ENCODE measurements around the gene NELFB. TPM values are rescaled to one million over a fixed set of nuclear protein-coding genes. Genes with fewer than 3 reads are reported as not detected.

The NELFB gene
- total and polyA plus RNA-seq, 9 of the 15 experiments (the other 6 are each of a cell fraction or from before 2014, with no cell fraction given), result 0.24 to 84.0 (median 29.7) TPM

DNA sequence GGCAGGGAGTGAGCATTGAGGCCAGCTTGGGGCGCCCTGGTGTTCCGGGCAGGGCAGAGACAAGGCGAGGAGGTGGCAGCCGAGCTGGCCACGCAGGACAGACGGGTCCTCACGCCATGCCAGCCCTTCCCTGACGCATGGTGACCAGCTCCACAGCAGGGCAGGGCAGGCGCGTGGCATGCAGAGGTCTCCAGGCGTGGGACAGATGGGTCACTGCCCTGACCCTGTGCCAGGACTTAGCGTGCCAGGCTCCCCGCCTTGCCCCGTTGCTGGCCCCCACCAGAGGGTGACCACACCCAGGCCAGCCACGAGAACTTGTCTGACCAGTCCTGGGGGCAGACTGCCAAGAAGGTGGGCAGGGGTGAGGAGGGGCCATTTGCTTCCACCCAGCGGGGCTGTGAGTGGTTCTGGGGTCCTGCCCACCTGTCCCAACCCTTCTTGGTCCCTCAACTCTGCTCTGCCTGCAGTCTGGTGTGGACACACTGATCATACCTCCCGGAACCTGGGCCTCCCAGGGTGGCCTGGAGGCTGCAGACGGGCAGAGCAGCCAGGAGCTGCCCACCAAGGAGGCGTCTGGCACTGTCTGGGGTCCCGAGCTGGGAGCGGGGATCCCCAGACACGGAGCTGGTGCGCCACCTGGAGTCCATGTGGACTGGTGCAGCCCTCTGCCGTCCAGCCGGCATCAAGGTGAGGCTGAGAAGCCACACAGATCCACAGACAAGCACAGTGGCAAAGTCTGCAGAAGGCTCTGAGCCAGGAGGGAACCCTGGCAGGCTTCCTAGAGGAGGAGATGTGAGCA, 27.9 kb upstream of the NELFB start, which contains the start of gene RNF224 (continued):
- TF ChIP-seq SMAD4 (CRISPR knock-in tag; conservative IDR thresholded peaks at IDR 0.05), result peak; percentile 68
- TF ChIP-seq, protein P1, sequence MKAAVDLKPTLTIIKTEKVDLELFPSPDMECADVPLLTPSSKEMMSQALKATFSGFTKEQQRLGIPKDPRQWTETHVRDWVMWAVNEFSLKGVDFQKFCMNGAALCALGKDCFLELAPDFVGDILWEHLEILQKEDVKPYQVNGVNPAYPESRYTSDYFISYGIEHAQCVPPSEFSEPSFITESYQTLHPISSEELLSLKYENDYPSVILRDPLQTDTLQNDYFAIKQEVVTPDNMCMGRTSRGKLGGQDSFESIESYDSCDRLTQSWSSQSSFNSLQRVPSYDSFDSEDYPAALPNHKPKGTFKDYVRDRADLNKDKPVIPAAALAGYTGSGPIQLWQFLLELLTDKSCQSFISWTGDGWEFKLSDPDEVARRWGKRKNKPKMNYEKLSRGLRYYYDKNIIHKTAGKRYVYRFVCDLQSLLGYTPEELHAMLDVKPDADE (conservative IDR thresholded peaks at IDR 0.05; ENCODE audit: control insufficient read depth, low read depth, low read length), result no peak
- TF ChIP-seq ZNF239 (CRISPR knock-in tag; IDR thresholded peaks at IDR 0.05), result no peak
- TF ChIP-seq, protein P2, sequence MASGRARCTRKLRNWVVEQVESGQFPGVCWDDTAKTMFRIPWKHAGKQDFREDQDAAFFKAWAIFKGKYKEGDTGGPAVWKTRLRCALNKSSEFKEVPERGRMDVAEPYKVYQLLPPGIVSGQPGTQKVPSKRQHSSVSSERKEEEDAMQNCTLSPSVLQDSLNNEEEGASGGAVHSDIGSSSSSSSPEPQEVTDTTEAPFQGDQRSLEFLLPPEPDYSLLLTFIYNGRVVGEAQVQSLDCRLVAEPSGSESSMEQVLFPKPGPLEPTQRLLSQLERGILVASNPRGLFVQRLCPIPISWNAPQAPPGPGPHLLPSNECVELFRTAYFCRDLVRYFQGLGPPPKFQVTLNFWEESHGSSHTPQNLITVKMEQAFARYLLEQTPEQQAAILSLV (tag; IDR thresholded peaks at IDR 0.05), result no peak
- no peak for TF ChIP-seq RAD51 (IDR thresholded peaks at IDR 0.05; ENCODE audit: borderline replicate concordance, low read depth)
- no peak for TF ChIP-seq ZNF695 (CRISPR knock-in tag; IDR thresholded peaks at IDR 0.05)
- TF ChIP-seq TAL1 (IDR thresholded peaks at IDR 0.05), result no peak
- TF ChIP-seq ELF4 (CRISPR knock-in tag; IDR thresholded peaks at IDR 0.05), result no peak
- TF ChIP-seq ZFPM2 (CRISPR knock-in tag; IDR thresholded peaks at IDR 0.05), result no peak
- TF ChIP-seq ZNF778 (CRISPR knock-in tag; IDR thresholded peaks at IDR 0.05), result no peak
- no peak for TF ChIP-seq ARHGAP35 (IDR thresholded peaks at IDR 0.05; ENCODE audit: partially characterized antibody)
- TF ChIP-seq DPF2 (IDR thresholded peaks at IDR 0.05), result no peak
- no peak for TF ChIP-seq NFIX (CRISPR knock-in tag; IDR thresholded peaks at IDR 0.05; ENCODE audit: low read depth)
- TF ChIP-seq PHTF2 (CRISPR knock-in tag; IDR thresholded peaks at IDR 0.05), result no peak
- no peak for TF ChIP-seq ZNF121 (CRISPR knock-in tag; conservative IDR thresholded peaks at IDR 0.05)
- TF ChIP-seq, protein P3, sequence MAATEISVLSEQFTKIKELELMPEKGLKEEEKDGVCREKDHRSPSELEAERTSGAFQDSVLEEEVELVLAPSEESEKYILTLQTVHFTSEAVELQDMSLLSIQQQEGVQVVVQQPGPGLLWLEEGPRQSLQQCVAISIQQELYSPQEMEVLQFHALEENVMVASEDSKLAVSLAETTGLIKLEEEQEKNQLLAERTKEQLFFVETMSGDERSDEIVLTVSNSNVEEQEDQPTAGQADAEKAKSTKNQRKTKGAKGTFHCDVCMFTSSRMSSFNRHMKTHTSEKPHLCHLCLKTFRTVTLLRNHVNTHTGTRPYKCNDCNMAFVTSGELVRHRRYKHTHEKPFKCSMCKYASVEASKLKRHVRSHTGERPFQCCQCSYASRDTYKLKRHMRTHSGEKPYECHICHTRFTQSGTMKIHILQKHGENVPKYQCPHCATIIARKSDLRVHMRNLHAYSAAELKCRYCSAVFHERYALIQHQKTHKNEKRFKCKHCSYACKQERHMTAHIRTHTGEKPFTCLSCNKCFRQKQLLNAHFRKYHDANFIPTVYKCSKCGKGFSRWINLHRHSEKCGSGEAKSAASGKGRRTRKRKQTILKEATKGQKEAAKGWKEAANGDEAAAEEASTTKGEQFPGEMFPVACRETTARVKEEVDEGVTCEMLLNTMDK (IDR thresholded peaks at IDR 0.05; ENCODE audit: borderline replicate concordance, insufficient read depth, low read depth, low read length, poor library complexity, severe bottlenecking), result no peak
- TF ChIP-seq, protein P4, sequence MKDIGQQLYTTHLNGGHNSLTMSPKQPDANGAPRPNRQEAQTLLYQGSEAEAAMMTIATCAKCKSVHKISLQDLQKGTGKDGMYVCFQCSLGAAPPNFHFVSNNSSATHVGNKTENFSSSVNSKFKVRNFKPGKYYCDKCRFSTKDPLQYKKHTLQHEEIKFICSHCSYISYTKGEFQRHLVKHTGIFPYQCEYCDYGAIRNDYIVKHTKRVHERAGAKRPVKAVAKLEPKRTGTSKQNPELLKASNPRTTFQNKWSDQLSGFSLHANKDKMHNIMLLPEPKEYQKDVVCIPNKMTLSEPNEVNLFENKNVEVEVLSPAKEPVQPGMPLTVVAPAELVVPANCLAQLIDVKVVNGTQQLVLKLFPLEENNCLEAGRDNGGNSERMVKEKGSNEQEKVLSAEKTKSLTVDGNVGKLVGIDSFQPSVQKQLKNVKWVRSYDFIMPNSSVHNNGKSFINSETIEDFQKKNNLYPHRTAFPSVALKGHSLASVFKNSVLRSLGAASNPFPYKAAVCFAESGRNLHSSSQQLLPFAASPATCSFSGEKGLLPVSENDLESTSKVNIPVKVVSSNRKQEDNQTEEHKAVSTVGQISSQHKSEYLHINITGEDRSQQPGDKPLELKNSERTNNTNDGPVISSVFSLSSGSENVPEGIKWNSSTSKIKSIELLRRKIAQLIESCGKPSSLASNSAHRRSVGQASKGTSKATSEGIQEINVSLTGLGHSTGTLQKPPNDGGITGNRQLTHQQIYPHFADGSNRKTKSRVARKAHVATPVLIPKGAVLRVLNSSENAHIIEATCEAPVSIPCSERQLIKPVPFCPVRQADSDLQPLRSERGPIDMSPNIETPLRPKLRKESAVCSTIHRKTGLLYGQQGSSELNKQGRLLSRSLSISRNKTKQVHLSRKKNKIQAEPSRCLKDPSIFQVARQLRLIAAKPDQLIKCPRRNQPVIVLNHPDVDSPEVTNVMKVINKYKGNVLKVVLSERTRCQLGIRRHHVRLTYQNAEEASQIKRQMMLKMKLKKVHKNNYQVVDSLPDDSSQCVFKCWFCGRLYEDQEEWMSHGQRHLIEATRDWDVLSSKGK (CRISPR knock-in tag; IDR thresholded peaks at IDR 0.05), result no peak
- TF ChIP-seq RBFOX2 (IDR thresholded peaks at IDR 0.05; ENCODE audit: low read depth, low read length), result 0 out of 2 replicates have a peak, but pooled peaks have one; percentile 36
- no peak for TF ChIP-seq ZNF707 (CRISPR knock-in tag; conservative IDR thresholded peaks at IDR 0.05)
- TF ChIP-seq RB1 (IDR thresholded peaks at IDR 0.05; ENCODE audit: low read depth), result peak; percentile 80; the same call in 1 of the 2 replicates
- no peak for TF ChIP-seq MTF1 (CRISPR knock-in tag; IDR thresholded peaks at IDR 0.05; ENCODE audit: borderline replicate concordance)
- TF ChIP-seq CTBP1 (IDR thresholded peaks at IDR 0.05; ENCODE audit: borderline replicate concordance), result peak; percentile 75; the same call in 1 of the 2 replicates
